Glutamatergic neuron (in vitro differentiated cells): ENCODE measurements around the gene CFAP97D1. TPM values are rescaled to one million over a fixed set of nuclear protein-coding genes. Genes with fewer than 3 reads are reported as not detected.

ENCODE experiments used
- DNase-seq: peaks from one replicate; pipeline ENCODE4 v3.0.0; 2022
- H3K27ac Mint-ChIP-seq: one replicate; pipeline ENCODE4 v1.8.0; 2020; ENCODE audit warnings: mild to moderate bottlenecking, mixed read lengths, inconsistent platforms; ENCODE audit not compliant: unreplicated experiment
- H3K27me3 Mint-ChIP-seq: one replicate; pipeline ENCODE4 v1.8.0; 2020; ENCODE audit warnings: mild to moderate bottlenecking, moderate library complexity, mixed read lengths, inconsistent platforms; ENCODE audit not compliant: unreplicated experiment
- H3K36me3 Mint-ChIP-seq: one replicate; pipeline ENCODE4 v1.8.0; 2020; ENCODE audit warnings: mild to moderate bottlenecking, mixed read lengths, inconsistent platforms; ENCODE audit not compliant: unreplicated experiment
- H3K4me1 Mint-ChIP-seq: one replicate; pipeline ENCODE4 v1.8.0; 2020; ENCODE audit warnings: mild to moderate bottlenecking, low read depth, mixed read lengths, inconsistent platforms; ENCODE audit not compliant: unreplicated experiment
- H3K4me3 Mint-ChIP-seq: one replicate; pipeline ENCODE4 v1.8.0; 2020; ENCODE audit warnings: mild to moderate bottlenecking, mixed read lengths, inconsistent platforms; ENCODE audit not compliant: unreplicated experiment
- H3K9me3 Mint-ChIP-seq: one replicate; pipeline ENCODE4 v1.8.0; 2020; ENCODE audit warnings: mild to moderate bottlenecking, moderate library complexity, mixed read lengths, inconsistent platforms; ENCODE audit not compliant: unreplicated experiment
- total RNA-seq: library from RNA; stranded (reverse); fragmentation: NEBNext Ultra II Directional; extraction: Animal tissue kit (Norgen Biotek cat#: 25700); gene quantifications from one replicate; pipeline ENCODE4 v1.2.1, GENCODE V29; 2021; ENCODE audit not compliant: unreplicated experiment
- TF ChIP-seq, protein P1 (sequence below): fragments of 200-600 bp; sonication (generic); IDR thresholded peaks from one replicate; pipeline ENCODE4 v1.5.0; 2021; ENCODE audit not compliant: partially characterized antibody, unreplicated experiment

CFAP97D1 gene
- total RNA-seq, 1 donor from 2014 or later: not detected

DNA sequence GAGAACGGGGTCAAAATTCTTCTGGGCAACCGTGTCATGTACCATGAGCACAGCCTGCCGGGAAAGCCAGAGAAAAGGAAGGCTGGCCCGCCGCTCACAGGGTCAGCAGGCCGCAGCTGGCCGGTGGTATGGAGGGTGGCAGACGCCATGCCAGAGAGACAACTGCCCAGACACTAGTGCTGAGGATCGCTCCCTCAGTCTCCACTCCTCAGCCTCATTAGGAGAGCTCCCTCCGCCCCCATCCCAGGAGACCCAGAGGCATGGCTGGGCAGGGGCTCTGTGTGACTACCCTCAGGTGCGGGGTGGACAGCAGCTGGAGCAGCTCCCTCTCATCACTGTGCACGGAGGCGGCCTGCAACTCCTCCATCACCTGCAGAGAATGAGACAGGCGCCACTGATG lies 49.5 kb downstream of the CFAP97D1 start:
- Mint-ChIP-seq H3K27me3 (peaks cover 10% of the 10 kb centered on the region), H3K9me3 (peaks cover 11% of the 10 kb centered on the region), H3K27ac (no peak overlapping the region), H3K36me3 (peaks cover 9% of the 10 kb centered on the region), H3K4me1 (peaks cover 7% of the 10 kb centered on the region), H3K4me3 (no peak overlapping the region)
- DNase-seq: no peak
- TF ChIP-seq, protein P1, sequence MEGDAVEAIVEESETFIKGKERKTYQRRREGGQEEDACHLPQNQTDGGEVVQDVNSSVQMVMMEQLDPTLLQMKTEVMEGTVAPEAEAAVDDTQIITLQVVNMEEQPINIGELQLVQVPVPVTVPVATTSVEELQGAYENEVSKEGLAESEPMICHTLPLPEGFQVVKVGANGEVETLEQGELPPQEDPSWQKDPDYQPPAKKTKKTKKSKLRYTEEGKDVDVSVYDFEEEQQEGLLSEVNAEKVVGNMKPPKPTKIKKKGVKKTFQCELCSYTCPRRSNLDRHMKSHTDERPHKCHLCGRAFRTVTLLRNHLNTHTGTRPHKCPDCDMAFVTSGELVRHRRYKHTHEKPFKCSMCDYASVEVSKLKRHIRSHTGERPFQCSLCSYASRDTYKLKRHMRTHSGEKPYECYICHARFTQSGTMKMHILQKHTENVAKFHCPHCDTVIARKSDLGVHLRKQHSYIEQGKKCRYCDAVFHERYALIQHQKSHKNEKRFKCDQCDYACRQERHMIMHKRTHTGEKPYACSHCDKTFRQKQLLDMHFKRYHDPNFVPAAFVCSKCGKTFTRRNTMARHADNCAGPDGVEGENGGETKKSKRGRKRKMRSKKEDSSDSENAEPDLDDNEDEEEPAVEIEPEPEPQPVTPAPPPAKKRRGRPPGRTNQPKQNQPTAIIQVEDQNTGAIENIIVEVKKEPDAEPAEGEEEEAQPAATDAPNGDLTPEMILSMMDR: no peak

- Mint-ChIP-seq H3K27me3 (peaks cover 10% of the 10 kb centered on the region), H3K4me3 (peak overlapping the region; percentile 74), H3K9me3 (peaks cover 11% of the 10 kb centered on the region), H3K36me3 (peaks cover 9% of the 10 kb centered on the region), H3K27ac (no peak overlapping the region), H3K4me1 (peaks cover 7% of the 10 kb centered on the region)
- no peak for DNase-seq
- TF ChIP-seq, protein P1: no peak
These were observed 50.4 kb downstream of the CFAP97D1 start for GRCh38 chr17:43830510-43831140.

DNA sequence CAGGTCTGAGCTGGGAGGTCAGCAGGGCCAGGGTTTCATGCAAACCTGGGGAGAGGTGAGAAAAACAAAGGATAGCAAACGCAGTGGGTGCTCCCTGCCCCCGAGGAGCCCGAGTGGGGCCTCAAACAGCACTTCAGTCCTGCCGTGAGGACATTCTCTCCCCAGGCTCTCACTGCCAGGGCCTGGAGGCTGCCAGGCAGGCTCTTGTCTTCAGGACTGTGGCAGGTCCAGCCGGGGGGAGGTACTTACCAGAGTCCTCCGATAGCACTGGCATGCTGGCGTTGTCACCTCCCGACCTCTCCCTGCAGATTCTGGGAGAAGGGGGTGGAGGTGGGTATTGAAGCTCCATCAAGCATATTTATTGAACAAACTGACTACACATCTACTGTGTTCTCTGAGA lies 51.4 kb downstream of the CFAP97D1 start:
- TF ChIP-seq, protein P1: no peak
- Mint-ChIP-seq H3K36me3 (peaks cover 9% of the 10 kb centered on the region), H3K9me3 (peaks cover 11% of the 10 kb centered on the region), H3K27me3 (peaks cover 8% of the 10 kb centered on the region), H3K27ac (peak overlapping the region; percentile 38), H3K4me3 (peak overlapping the region; percentile 88), H3K4me1 (peaks cover 7% of the 10 kb centered on the region)
- DNase-seq: no peak

DNA sequence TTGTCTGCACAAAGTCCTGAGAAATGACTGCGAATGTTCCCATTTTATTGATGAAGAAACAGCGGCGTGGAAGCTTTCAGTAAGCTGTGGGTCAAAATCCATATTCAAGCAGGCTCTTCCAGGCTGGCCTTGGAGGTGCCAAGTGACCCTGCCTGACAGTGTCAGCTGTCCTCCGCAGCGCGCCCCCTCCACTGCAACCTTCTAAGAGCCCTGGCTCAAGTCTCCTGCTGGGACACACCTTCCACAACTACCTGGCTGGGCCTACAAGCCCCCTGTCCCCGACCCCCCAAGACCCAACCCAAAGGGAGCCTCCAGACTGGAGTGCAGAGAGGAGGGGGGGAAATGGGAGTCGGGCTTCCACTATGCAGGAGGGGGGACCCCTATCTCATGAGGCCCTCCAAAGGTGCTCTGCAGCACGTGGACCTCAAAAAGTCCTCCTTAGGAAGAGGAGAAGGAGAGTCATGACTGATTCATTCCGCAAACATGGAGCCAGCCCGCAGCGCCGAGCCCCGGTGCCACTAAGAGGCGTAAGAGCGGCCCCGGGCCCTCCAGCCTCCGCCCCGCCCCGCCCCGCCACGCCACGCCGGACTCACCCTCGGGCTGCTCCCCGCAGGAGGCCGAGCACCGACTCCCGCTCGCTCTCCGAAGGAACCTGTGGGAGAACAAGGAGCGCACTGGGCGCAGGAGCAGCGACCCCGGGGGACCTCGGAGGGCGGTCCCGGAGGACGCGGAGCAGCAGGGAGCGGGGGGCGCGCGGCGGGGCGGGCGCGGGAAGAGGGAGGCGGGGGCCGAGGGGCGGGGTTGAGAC lies 52.1 kb downstream of the CFAP97D1 start:
- TF ChIP-seq, protein P1: no peak
- Mint-ChIP-seq H3K36me3 (peaks cover 9% of the 10 kb centered on the region), H3K4me1 (peaks cover 7% of the 10 kb centered on the region), H3K27me3 (peaks cover 8% of the 10 kb centered on the region), H3K9me3 (peaks cover 11% of the 10 kb centered on the region), H3K27ac (peak overlapping the region; percentile 22), H3K4me3 (peak overlapping the region; percentile 88)
- DNase-seq: peak; percentile 57
